Measurements from ENCODE around the gene FAM83B. TPM values are rescaled to one million over a fixed set of nuclear protein-coding genes. Genes with fewer than 3 reads are reported as not detected.

The FAM83B gene
- total and polyA plus RNA-seq, 2 of the 13 experiments (the other 11 are each of a cell fraction or from before 2014, with no cell fraction given), result not detected

GRCh38 chr6:54813892-54814291 is 32.7 kb upstream of the FAM83B start (continued):
- TF ChIP-seq DR1 (CRISPR knock-in tag; IDR thresholded peaks at IDR 0.05) (no peak), ATF7 (IDR thresholded peaks at IDR 0.05) (no peak), ATF7 (CRISPR knock-in tag; IDR thresholded peaks at IDR 0.05) (no peak), PPARG (CRISPR knock-in tag; conservative IDR thresholded peaks at IDR 0.05) (no peak), IRF9 (CRISPR knock-in tag; IDR thresholded peaks at IDR 0.05; ENCODE audit: borderline replicate concordance) (no peak), GATAD2A (CRISPR knock-in tag; IDR thresholded peaks at IDR 0.05) (no peak), SNAPC2 (CRISPR knock-in tag; IDR thresholded peaks at IDR 0.05) (no peak), MED1 (CRISPR knock-in tag; IDR thresholded peaks at IDR 0.05) (no peak)

- no peak for DNase-seq (ENCODE audit: low spot score)
- Histone ChIP-seq H2AFZ (ENCODE audit: low read length) (no peak overlapping the region), H3K79me2 (ENCODE audit: insufficient read depth, low read length) (no peaks in the 10 kb centered on the region), H3K4me2 (ENCODE audit: low read depth, low read length) (no peak overlapping the region), H3K36me3 (replicated peaks in 1 of 2; ENCODE audit: control insufficient read depth in 1 of 2, insufficient read depth in 2 of 2, low read length in 2 of 2) (no peaks in the 10 kb centered on the region), H3K4me3 (replicated peaks in 1 of 3; ENCODE audit: insufficient read depth in 1 of 3, low read depth in 2 of 3, low read length in 3 of 3) (no peak overlapping the region), H4K20me1 (ENCODE audit: insufficient read depth, low read length) (no peaks in the 10 kb centered on the region), H3K27ac (ENCODE audit: extremely low read length, insufficient read depth, low read length) (no peak overlapping the region), H3K9me3 (ENCODE audit: low read length) (peaks cover 13% of the 10 kb centered on the region), H3K9ac (ENCODE audit: insufficient read depth, low read depth, low read length) (no peak overlapping the region), H3K4me1 (ENCODE audit: insufficient read depth, low read length) (no peaks in the 10 kb centered on the region), H3K27me3 (ENCODE audit: control insufficient read depth in 1 of 2, insufficient read depth in 2 of 2, low read length in 2 of 2) (no peaks in the 10 kb centered on the region)
- CTCF ChIA-PET (ENCODE audit: low intra/inter-chr PET ratio, low total read pairs), result no interaction called here
- BruUV-seq (replicated peaks), result no TSS peak
- POLR2A ChIA-PET, result no interaction called here
- in situ Hi-C loops (cut with HindIII; ENCODE audit: extremely low pct_ligation_motif_present, low pct_unique_long_range_greater_than_20kb), result no loop called here
- WGBS (ENCODE audit: low lambda C conversion rate), result 0% methylated on average over 2 of the region's 2 CpGs
- intact Hi-C loops (cut with micrococcal nuclease; ENCODE audit: unreplicated experiment), result no loop called here
- FAIRE-seq, result no peak
- ATAC-seq, result no peak
- TF ChIP-seq SUZ12 (IDR thresholded peaks at IDR 0.05; ENCODE audit: low read depth, low read length) (no peak), NFIB (CRISPR knock-in tag; IDR thresholded peaks at IDR 0.05; ENCODE audit: borderline replicate concordance) (no peak), ZBTB39 (CRISPR knock-in tag; IDR thresholded peaks at IDR 0.05) (no peak), RFX1 (IDR thresholded peaks at IDR 0.05) (no peak), HNRNPH1 (optimal IDR thresholded peaks at IDR 0.05; ENCODE audit: low read depth, low read length) (no peak), CSRNP2 (CRISPR knock-in tag; conservative IDR thresholded peaks at IDR 0.05; ENCODE audit: low read depth) (no peak), DMTF1 (CRISPR knock-in tag; IDR thresholded peaks at IDR 0.05) (no peak), ZNF251 (CRISPR knock-in tag; IDR thresholded peaks at IDR 0.05) (no peak)
Observed at GRCh38 chr6:54817236-54817635, 29.3 kb upstream of the FAM83B start.

Data from HepG2 (cell line).